GM21786 (cell line): Measurements from ENCODE around the gene CELF2.
A peak's percentile ranks its signal among the peaks of the same experiment; 100 is the strongest.

Experiments used
- ATAC-seq: cut with Tn5 transposase; IDR thresholded peaks from one replicate; pipeline ENCODE4 v1.9.1; 2021; ENCODE audit not compliant: unreplicated experiment

The CELF2 gene

GRCh38 chr10:11317936-11318670 lies 300.4 kb downstream of the CELF2 start:
- ATAC-seq: no peak

GRCh38 chr10:11318826-11319598 lies 301.3 kb downstream of the CELF2 start:
- ATAC-seq: no peak

DNA sequence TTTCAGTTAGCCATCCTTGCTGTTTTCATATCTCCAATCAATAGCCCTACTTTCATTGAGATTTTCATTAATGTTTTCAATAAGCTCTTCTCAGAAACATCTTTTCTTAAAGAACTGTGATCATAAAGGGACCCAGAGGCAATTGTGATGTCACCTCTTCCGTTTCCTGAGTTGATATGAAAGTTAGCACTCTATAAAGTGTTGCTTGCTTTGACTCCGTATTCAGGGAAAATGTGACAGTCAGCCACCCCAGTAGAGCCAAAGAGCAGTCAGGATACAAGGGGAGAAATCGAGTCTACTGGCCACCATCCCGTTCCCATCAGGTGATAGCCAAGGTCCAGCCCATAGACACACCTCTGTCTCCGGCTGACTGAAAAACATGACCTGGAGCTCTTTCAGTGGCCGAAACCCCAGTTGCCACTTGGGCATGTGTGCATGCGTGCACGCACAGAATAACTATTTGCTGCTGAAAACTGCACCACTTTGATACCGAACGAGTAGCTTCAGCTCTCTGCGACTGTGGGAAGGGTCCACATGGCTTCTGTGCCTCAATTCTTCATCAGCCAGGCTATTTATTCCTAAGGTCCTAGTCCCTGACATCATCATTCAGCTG lies 302.4 kb downstream of the CELF2 start:
- ATAC-seq: no peak

DNA sequence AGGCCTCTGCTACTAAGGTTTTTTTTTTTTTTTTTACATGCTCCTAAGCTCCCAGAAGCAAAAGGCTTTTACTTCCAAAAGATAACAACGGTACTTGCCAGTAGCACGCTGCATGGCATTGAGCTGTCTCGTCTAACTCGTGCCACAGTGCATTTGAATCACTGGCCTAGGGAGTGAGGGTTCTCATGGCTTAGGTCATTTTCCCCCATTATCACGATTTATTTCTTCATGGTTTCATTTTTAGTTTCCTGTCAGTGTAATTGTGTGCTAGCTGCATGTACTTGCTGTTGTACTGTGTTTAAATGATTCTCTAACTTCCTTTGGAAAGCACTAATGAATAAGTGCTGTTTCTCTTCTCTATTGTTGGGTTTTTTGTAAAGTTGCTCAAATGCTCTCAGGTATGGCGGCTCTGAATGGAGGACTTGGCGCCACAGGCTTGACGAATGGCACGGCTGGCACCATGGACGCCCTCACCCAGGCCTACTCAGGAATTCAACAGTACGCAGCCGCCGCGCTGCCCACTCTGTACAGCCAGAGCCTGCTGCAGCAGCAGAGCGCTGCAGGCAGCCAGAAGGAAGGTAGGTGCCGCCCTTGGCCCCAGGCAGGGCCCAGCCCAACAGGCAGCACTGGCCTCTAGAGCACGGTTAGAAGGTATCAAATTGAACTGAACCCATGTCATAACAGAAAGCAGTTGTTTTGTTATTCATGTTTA lies 303.3 kb downstream of the CELF2 start:
- no peak for ATAC-seq

DNA sequence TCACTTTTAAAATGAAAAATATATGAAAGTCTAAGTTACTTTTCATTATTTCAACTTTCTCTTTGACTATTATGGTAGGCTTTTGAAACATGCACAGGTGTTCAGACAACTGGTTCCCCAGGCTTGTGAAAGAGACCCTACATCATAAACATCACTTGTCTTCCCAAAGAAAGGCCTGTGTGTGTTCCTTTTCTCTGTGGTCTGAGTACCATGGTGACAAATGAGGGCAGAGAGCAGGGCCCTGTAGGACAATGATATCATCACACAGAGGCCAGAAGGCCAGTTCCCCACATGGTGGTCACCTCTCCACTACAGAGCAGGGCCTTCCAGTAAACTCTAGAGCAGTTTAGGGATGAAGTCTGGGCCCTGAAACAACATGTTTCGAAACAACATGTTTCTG lies 305.0 kb downstream of the CELF2 start:
- ATAC-seq: peak; percentile 44

DNA sequence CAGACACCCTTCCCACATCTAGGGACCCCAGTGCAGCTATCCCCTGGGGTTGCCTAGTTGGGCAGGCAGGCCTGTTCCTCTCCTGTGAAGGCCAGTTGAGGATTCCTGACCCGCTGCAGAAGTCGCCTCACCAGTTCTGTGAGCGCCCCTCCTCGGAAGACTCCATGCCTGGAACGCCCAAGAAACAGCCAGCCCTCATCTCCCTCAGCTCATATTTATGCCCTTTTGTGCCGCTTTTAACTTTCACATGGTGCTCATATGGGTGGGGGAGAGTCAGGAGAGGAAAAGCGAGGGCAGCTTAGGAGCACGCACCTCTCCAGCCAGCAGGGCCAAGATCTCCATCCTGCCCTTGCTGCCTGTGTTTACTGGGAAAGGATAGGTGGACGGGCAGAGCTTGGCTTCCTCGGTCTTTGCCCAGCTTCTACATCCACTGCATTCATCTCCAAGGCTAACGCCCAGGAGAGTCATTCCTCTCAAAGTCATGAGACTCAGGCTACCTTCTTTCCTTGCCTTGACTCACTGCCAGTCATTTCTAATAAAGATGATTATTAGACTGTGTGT lies 307.2 kb downstream of the CELF2 start:
- no peak for ATAC-seq

DNA sequence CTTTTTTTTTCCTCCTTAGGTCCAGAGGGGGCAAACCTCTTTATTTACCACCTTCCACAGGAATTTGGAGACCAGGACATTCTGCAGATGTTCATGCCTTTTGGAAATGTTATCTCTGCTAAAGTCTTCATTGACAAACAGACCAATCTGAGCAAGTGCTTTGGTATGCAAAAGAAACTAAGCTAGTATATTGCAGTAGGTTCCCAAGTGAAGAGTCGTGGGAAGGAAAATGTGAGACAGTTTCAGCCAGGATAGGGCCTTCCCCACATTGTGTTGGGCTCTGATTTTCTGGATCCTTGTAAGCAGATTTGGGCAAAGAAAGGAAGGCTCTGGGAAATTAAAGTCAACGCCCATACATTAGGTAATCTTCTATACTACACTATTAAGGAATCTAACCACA lies 308.1 kb downstream of the CELF2 start:
- ATAC-seq: no peak

- no peak for ATAC-seq
Observed at GRCh38 chr10:11326241-11326640, 308.6 kb downstream of the CELF2 start.

- ATAC-seq: no peak
Observed at GRCh38 chr10:11326913-11327616, 309.4 kb downstream of the CELF2 start.

DNA sequence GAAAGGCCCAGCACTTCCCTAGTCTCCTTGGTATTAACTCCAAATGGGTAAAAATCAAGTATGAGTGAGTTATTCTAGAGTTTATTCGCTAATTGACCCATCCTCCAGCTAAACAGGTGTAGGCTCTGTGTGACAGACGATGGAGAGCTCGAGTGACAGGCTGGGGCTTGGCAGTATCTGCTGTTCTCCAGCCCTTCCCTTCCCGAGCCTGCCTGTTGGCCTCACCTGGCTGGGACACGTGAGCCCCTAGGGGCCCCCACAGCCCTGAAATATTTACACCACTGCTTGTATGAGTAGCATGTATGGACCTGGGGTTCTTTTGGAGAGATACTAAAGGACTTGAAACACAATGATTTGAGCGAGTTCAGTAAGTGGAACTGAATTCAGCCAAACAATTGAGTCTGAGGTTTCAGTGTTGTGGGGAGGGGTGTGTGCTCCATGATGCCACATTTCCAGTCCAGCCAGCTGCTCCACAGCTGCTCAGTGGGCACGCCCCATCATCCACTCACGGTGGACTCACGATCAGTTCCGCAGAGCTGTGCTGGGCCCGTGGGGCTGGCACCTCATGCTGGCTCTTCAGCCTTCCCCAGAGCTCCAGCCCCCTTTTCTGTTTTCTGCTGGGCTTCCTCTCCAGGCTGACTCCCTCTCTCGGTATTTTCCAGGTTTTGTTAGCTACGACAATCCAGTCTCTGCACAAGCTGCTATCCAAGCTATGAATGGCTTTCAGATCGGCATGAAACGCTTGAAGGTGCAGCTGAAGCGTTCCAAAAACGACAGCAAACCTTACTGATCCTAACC lies 310.8 kb downstream of the CELF2 start:
- ATAC-seq: no peak

GRCh38 chr10:11329062-11329673 lies 311.5 kb downstream of the CELF2 start:
- ATAC-seq: no peak

DNA sequence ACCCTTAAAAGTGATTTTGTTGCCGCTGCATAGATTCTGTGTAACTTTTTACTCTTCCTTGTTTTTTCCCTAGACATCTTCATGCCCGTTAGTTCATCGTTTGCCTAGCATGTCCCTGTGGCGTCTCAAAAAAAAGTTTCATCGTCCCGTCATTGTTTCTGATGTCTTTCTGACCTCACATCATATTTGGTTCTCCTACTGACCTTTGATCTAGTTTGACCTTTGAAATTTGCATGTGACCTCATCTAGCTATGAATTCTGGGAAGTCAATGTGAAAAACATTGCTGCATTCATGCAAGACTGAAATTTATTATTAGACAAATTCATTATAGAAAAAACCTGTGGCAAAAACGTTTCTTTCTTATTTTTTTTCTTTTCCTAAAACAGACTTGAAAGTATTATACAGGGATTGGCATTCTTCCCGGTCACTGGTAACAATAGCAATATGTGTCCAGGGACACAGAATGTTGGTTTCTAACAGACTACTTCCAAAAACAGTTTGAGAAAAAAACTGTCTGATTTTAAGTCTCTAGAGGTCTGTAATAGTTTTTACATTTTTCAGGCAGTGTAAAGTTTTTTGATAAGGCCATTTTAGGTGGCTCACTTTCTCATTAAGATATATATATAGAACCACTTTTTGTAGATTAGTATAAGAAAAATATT lies 312.8 kb downstream of the CELF2 start:
- no peak for ATAC-seq

DNA sequence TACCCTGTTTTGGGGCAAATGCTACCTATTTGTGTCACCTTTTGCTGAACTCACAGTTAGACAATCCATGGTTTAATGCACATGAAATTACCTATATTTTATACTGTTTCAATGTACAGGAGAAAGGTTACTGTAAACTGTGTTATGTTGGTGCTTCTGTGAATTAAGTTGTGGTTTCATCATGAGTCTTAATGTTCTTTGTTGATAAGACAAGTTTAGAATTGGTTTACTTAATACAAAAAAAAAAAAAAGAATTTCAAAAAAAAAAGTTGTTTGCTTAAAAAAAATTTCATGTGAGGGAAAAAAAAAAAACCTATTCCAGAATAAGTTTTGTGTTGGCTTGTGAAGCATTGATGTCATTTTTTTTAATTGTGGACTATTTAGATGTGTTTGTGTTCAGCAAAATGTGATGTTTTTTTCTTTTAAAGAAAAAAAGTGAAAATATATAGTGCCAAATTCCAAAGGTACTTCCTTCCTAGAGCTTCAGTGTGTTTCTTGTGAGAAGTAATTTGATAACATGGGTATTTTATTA lies 313.4 kb downstream of the CELF2 start:
- ATAC-seq: no peak

GRCh38 chr10:11331726-11332125 lies 314.1 kb downstream of the CELF2 start:
- no peak for ATAC-seq

GRCh38 chr10:11332846-11333245 lies 315.2 kb downstream of the CELF2 start:
- no peak for ATAC-seq

DNA sequence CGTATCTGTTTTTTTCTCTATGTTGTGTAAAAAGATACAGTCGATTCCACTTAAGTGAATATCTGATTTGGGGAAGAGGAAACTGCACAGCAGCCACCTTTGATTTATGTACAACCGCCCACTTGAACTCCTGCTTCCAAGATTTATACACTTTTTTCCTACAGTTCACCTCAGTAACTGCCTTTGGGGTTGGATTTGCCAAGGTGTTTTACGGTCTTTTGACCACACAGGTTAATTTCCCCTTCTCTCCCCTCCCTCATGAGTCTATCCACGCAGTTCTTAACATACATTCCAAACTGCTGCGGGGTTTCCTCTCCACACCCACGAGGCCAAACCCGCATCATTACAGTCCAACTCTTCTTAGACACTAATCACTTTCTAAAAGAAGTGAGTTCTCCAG lies 316.8 kb downstream of the CELF2 start:
- ATAC-seq: no peak

- ATAC-seq: no peak
Observed at GRCh38 chr10:11335167-11335652, 317.5 kb downstream of the CELF2 start.

GRCh38 chr10:11335881-11336430 lies 318.3 kb downstream of the CELF2 start:
- no peak for ATAC-seq
